Thyroid gland (tissue), 4 donors: ENCODE measurements around the gene LEFTY2.

Source experiments
- CTCF ChIP-seq, 6 experiments: fragments of 200-600 bp in 3 of 6; fragments of 450-650 bp in 3 of 6; sonication (generic) in 3 of 6; IDR thresholded peaks; one replicate each; pipeline ENCODE4 v1.5.1; 2016 to 2019; ENCODE audit warnings: antibody characterized with exemption in 6 of 6, mild to moderate bottlenecking in 2 of 6, inconsistent platforms in 1 of 6, moderate library complexity in 1 of 6
- POLR2A ChIP-seq, 2 donors: fragments of 450-650 bp; IDR thresholded peaks; one replicate each; pipeline ENCODE4 v1.6.1; 2017; ENCODE audit warnings: antibody characterized with exemption in 2 of 2, mild to moderate bottlenecking in 2 of 2, moderate library complexity in 1 of 2

- TF ChIP-seq CTCF (IDR thresholded peaks at IDR 0.05) (no peak), POLR2A (IDR thresholded peaks at IDR 0.05) (no peak)
Measured at GRCh38 chr1:225943582-225943981, 2.6 kb upstream of the LEFTY2 start.
